Effector memory CD4-positive, alpha-beta T cell (primary cell): Measurements from ENCODE around the gene FAM234B.

Experiments used
- DNase-seq, 3 donors: peaks; one replicate each; pipeline ENCODE4 v3.0.0-alpha.2; 2020
- H3K27ac ChIP-seq: 2 replicates; pipeline ENCODE4 v1.7.0; 2013; ENCODE audit warnings: mild to moderate bottlenecking, low read length, moderate library complexity; ENCODE audit not compliant: insufficient read depth, poor library complexity, severe bottlenecking
- H3K27me3 ChIP-seq: replicated peaks from 2 replicates; pipeline ENCODE4 v1.7.0; 2013; ENCODE audit warnings: mild to moderate bottlenecking, low read length; ENCODE audit not compliant: insufficient read depth, control insufficient read depth, poor library complexity, severe bottlenecking
- H3K36me3 ChIP-seq: 2 replicates; pipeline ENCODE4 v1.7.0; 2013; ENCODE audit warnings: mild to moderate bottlenecking, low read length, moderate library complexity; ENCODE audit not compliant: control insufficient read depth, insufficient read depth
- H3K4me1 ChIP-seq: 2 replicates; pipeline ENCODE4 v1.7.0; 2013; ENCODE audit warnings: low read length, mild to moderate bottlenecking; ENCODE audit not compliant: control insufficient read depth, insufficient read depth, poor library complexity, severe bottlenecking
- H3K4me3 ChIP-seq: 2 replicates; pipeline ENCODE4 v1.7.0; 2013; ENCODE audit warnings: low read length, low read depth, mild to moderate bottlenecking; ENCODE audit not compliant: insufficient read depth, poor library complexity, severe bottlenecking
- H3K9me3 ChIP-seq: 2 replicates; pipeline ENCODE4 v1.7.0; 2013; ENCODE audit warnings: mild to moderate bottlenecking, low read length, moderate library complexity; ENCODE audit not compliant: control insufficient read depth

Gene FAM234B

DNA sequence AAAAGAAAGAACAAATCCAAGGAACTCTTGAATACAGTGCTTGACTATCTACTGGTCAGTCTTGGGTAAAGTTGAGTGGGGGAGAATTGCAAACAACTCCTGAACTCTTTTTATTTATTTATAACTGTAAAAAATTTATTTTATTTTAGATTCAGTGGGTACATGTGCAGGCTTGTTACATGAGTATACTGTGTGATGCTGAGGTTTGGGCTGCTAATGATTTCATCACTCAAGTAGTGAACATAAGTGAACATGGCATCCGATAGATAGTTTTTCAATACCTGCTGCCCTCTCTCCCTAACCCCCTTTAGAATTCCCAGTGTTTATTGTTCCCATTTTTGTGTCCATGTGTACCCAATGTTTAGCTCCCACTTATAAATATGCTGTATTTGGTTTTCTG lies 62.5 kb downstream of the FAM234B start:
- Histone ChIP-seq H3K36me3 (no peaks in the 10 kb centered on the region), H3K27me3 (no peaks in the 10 kb centered on the region), H3K4me1 (peaks cover 7% of the 10 kb centered on the region), H3K9me3 (no peaks in the 10 kb centered on the region), H3K27ac (no peak overlapping the region), H3K4me3 (no peak overlapping the region)
- DNase-seq, result no peak

DNA sequence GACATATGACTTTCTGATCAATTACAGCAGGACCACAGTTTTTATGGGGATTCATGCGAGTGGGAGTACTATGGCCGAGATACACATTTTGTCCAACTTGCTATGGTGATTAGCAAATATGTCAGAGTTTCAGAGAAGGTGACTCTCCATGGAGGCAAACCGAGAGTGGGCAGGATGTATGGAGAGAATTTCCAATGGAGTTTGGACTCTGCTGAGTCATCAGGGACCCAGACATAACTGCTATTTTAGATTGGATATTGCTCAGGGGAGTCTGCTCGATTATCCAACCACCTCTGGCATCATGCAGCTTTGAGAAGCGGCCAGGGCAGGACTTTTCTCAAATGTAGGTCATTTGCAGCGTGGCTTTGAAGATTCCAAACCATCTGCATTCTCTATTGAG lies 68.8 kb downstream of the FAM234B start:
- no peak overlapping the region for H3K4me3 ChIP-seq
- H3K27me3 ChIP-seq, result no peaks in the 10 kb centered on the region
- H3K4me1 ChIP-seq, result no peaks in the 10 kb centered on the region
- H3K9me3 ChIP-seq, result no peaks in the 10 kb centered on the region
- H3K27ac ChIP-seq, result no peak overlapping the region
- DNase-seq, result no peak
- H3K36me3 ChIP-seq, result no peaks in the 10 kb centered on the region

DNA sequence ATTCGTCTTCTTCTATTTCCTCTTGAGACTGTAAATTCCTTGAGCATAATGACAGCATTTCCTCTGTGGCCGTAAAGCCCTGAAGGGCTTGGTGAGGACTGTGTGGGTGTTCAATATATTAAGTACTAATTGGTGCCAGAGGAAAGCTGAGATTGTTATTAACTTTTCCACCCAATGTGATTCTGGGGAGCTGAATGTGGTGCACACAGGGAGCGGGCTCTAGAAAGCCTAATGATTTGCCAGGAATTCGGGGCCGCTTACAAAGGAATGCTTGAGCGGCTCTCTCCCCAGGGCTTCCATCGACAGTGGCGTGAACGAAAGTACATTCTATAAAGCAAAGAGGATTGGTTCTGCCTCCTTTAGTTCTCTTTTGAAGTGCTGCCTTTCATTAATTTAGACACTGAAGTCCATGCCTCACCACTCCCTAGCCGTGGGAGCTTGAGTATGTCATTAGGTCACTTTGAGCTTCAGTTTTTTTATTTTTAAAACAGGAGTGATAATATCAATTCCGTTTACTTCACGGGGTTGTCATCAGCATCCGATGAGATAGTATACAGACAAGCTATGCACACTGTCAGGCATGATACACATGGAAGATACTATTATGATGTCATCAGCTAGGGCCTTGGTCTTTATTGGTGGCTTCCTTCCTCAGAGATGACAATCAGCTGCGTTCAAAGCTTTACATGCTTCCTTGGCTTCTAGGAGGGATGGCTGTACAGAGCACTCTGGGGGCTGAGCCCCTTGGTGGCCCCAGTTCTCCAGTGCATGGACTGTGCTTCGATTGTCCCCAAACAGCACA lies 70.3 kb downstream of the FAM234B start:
- no peaks in the 10 kb centered on the region for H3K27me3 ChIP-seq
- H3K4me3 ChIP-seq, result no peak overlapping the region
- no peak for DNase-seq
- H3K27ac ChIP-seq, result no peak overlapping the region
- no peaks in the 10 kb centered on the region for H3K9me3 ChIP-seq
- no peaks in the 10 kb centered on the region for H3K4me1 ChIP-seq
- no peaks in the 10 kb centered on the region for H3K36me3 ChIP-seq

DNA sequence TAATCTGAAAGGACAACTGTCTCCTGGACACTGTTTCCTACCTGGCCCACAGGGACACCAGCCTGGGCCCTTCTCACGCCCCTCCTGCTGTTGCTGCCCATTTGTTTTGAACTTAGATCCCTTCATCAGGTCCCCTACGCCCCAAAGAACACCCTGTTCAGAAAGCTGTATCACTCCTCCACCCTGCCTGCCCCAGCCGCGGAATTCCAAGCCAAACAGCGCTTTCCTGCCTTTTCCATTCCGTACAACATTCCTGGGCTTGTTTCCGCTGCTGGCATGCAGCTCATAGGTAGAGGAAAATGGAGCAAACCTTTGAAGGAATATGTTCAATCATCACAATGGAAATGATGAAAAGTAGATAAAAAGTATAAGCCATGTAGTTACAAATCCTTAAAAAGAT lies 72.1 kb downstream of the FAM234B start:
- Histone ChIP-seq H3K9me3 (no peaks in the 10 kb centered on the region), H3K27ac (no peak overlapping the region), H3K36me3 (no peaks in the 10 kb centered on the region), H3K4me3 (no peak overlapping the region), H3K27me3 (no peaks in the 10 kb centered on the region), H3K4me1 (no peaks in the 10 kb centered on the region)
- DNase-seq, result no peak

DNA sequence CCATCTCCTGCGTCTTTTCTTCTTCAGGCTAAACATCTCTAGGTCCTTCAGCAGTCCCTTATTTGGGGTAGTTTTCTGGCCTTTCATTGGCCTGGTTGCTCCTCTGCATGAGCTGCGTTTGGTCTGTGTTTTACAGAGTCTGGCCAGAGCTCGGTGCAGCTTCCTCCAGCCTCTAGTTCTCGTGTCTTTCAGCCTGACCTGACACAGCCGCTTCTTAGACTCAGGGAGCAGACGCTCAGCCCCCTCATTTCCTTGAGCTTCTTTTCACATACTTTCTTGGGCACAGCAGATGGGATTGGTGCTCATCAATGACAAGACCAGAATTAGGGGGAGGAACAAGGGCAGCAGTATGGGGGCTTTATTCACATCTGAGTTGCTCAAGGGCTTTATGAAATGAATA lies 72.8 kb downstream of the FAM234B start:
- no peaks in the 10 kb centered on the region for H3K27me3 ChIP-seq
- no peaks in the 10 kb centered on the region for H3K4me1 ChIP-seq
- H3K36me3 ChIP-seq, result no peaks in the 10 kb centered on the region
- H3K4me3 ChIP-seq, result no peak overlapping the region
- H3K27ac ChIP-seq, result no peak overlapping the region
- H3K9me3 ChIP-seq, result no peaks in the 10 kb centered on the region
- DNase-seq, result no peak

DNA sequence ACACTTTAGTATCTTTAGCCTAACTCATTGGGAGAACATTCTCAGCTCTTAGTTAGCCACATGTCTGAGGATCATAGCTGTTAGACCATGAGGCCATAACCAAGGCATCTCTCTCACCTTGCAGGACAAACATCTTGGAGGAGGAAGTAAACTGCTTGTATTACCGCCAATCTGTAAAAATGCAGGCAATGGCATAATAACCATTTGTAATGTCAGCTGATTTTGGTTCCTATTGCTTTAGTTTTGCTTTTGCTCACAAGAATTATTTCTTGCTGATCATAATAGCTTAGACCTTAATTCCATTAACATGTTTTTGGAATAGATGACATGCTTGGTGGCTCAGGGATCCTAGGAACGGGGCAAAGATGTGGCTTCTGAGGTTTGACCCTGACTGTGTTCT lies 75.6 kb downstream of the FAM234B start:
- Histone ChIP-seq H3K4me1 (no peaks in the 10 kb centered on the region), H3K9me3 (no peaks in the 10 kb centered on the region)

DNA sequence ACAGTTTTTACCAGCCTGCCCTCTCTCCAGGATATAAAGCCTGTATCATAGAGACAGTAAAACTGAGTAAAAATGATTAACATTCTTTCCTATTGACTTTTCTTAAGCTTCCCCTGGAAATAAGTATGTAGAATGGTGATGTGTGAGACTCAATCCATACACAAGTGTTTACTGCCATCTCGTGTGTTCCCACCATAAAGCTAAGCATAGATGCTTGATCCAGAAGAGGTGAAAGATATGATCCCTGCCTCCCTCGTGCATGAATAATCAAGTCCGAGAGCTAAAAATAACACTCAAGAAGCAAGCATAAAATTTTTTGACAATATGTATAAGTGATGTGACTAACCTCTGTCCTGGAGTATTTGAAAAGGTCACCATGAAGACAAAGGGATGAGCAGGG lies 76.2 kb downstream of the FAM234B start:
- Histone ChIP-seq H3K4me3 (no peak overlapping the region), H3K27me3 (no peaks in the 10 kb centered on the region), H3K9me3 (no peaks in the 10 kb centered on the region), H3K27ac (no peak overlapping the region), H3K4me1 (no peaks in the 10 kb centered on the region), H3K36me3 (no peaks in the 10 kb centered on the region)
- DNase-seq, result no peak

More for the DNA sequence above, 75.6 kb downstream of the FAM234B start:
- H3K36me3 ChIP-seq, result no peaks in the 10 kb centered on the region
- no peak overlapping the region for H3K27ac ChIP-seq
- H3K4me3 ChIP-seq, result no peak overlapping the region
- H3K27me3 ChIP-seq, result no peaks in the 10 kb centered on the region
- DNase-seq, result no peak

DNA sequence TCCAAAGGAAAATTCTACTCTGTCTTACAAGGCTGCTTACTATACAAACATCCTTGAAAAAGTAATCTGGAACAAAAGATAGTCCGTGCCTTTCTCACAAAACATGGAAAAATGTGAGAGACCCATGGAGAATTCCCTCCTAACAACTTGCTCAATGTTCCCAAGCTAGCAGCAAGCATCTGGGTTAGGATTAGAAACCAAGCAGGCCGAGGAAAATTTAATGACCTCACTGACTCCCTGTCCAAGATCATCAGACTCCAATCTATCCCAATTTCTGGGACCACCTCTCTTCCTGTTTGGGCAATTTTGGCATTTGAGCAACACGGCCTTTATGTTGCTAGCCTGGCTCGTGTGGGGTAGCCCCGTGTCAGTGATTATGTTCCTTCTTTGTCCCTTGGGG lies 77.4 kb downstream of the FAM234B start:
- no peak overlapping the region for H3K27ac ChIP-seq
- no peak overlapping the region for H3K4me3 ChIP-seq
- no peaks in the 10 kb centered on the region for H3K4me1 ChIP-seq
- no peaks in the 10 kb centered on the region for H3K36me3 ChIP-seq
- no peaks in the 10 kb centered on the region for H3K27me3 ChIP-seq
- DNase-seq, result no peak
- H3K9me3 ChIP-seq, result no peaks in the 10 kb centered on the region

DNA sequence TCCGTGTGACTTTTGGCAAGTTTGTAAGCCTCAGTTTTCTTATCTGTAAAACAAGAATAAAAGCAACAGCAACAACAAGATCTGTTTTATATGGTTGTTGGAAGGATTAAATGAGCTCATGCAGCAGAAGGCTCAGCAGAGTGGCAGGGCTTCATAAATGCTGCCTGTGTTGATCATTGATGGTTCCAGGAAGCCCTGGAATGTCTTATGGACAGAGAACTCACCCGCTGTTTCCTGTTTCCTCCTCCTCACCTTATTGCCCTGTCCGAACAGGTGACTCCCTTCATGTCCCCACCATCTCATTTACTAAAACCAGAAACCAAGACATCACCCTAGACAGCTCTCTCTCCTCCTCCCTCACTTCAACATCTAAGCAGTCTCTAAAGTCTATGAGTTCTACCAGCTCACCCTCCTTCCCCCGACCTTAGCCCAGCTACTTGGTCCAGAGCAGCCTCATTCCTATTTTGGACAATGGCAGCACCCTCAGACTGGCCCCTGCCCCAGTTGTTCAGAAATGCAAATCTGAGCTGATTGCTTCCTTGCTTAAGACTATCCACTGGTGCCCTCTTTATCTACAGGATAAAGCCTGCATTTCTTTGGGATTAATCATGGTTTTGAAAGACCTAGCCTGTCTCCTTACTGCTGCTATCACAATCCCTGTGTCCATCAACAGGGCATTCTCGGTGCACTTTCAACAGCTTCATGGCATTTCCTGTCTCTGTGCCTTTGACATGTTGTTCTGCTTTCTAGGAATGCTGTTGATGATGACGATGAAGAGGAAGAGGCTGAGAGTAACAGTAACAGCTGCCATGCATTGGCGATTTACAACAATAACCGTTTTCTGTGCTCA lies 80.7 kb downstream of the FAM234B start:
- Histone ChIP-seq H3K9me3 (no peaks in the 10 kb centered on the region), H3K27me3 (no peaks in the 10 kb centered on the region), H3K4me3 (no peak overlapping the region), H3K4me1 (no peaks in the 10 kb centered on the region), H3K27ac (no peak overlapping the region), H3K36me3 (no peaks in the 10 kb centered on the region)
- no peak for DNase-seq

DNA sequence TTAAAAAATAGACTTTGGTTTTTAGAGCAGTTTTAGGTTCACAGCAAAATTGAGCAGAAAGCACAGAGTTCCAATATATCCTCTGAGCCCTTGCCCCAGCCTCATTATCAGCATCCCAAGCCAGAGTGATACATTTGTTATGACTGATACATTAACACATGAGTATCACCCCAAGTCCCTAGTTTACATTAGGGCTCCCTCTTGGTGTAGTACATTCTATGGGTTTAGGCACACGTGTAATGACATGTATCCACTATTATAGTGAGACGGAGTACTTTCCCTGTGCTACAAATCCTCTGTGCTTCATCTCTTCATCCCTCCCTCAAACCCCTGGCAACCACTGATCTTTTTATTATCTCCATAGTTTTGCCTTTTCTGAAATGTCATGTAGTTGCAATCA lies 81.8 kb downstream of the FAM234B start:
- H3K27ac ChIP-seq, result no peak overlapping the region

More for the DNA sequence above, 81.8 kb downstream of the FAM234B start:
- no peak for DNase-seq
- no peaks in the 10 kb centered on the region for H3K27me3 ChIP-seq
- H3K4me3 ChIP-seq, result no peak overlapping the region
- H3K9me3 ChIP-seq, result no peaks in the 10 kb centered on the region
- H3K36me3 ChIP-seq, result no peaks in the 10 kb centered on the region
- H3K4me1 ChIP-seq, result no peaks in the 10 kb centered on the region
